ENCODE results near the gene ADAP1.

The ADAP1 gene

DNA sequence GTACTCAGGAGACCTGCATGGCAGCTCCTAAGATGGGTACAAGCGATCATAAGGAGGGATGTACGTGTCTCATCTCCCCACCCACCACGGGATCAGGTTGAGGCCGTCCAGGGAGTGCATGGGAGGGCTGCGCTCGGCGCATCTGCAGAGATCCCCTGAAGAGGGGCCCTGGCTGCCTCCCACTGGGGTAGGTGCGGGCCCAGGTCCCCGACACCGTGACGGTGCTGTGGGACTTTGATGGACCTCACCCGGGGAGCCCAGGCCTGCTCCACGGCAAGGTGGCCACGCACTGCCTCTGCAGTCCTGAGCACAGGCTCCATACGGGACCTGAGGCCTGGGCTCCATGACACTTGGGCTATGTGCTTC lies 65.5 kb downstream of the ADAP1 start:
- Histone ChIP-seq H3K36me3 (ENCODE audit: insufficient read depth, low read length) (peaks cover 69% of the 10 kb centered on the region; the same call in 1 of the 2 replicates), H3K79me2 (ENCODE audit: insufficient read depth, low read length) (peaks cover 29% of the 10 kb centered on the region)

DNA sequence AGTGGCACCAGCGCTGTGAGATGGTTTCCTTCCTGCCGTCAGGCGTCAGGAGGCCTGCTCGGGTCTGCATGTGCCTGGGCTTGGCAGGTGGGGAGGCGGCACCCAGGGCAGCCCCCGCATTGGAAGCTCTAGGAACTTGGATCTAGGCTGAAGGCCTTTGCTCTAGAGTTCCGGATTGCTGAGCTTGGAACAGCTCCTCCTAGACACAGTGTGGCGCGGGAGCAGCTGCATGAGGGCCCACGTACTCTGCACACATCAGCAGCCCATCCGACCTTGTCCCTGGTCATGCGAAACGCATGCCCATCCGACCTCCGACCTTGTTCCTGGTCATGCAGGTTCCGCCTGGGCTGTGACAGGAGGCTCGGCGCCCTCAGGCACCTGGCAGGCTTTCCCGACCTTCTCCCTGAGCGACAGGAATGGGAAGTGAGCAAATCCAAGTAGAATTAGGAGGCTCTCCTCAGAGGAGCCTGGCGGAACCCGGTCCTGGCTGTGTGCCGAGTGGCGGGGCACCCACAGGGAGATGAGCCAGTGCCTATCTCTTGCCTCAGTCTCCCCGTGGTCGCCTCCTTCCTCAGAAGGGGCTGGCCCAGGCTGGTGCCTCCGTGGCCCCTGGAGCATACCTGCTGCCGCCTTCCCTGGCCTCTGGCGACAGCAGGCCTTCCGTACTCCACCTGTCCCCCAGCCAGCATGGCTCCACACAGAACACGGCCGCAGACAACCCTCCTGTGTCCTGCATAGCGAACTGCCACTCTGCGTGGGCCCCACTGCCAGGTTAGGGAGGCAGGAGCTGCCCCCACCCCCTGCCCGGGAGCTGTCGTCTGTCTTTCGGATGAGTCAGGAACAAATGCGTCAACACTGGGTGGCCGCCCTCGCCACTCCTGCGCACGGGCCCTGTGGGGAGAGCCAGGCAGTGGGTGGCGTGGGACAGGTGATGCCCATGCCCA lies 66.1 kb downstream of the ADAP1 start:
- H3K9me3 ChIP-seq (ENCODE audit: insufficient read depth, low read depth, low read length), result no peaks in the 10 kb centered on the region
- peaks cover 36% of the 10 kb centered on the region for H3K79me2 ChIP-seq (ENCODE audit: insufficient read depth, low read length)
- no peak overlapping the region for H3K9ac ChIP-seq (ENCODE audit: low read depth, low read length, poor library complexity, severe bottlenecking)
- no peaks in the 10 kb centered on the region for H3F3A ChIP-seq (ENCODE audit: low read depth)
- H4K20me1 ChIP-seq (ENCODE audit: insufficient read depth, low read length, poor library complexity, severe bottlenecking), result peaks cover 8% of the 10 kb centered on the region
- no peak overlapping the region for H2AFZ ChIP-seq (ENCODE audit: low read length)
- no peaks in the 10 kb centered on the region for H3K4me1 ChIP-seq (ENCODE audit: insufficient read depth, low read length, poor library complexity, severe bottlenecking)
- TF ChIP-seq EZH2phosphoT487 (IDR thresholded peaks at IDR 0.05; ENCODE audit: borderline replicate concordance), result no peak
- H3K4me3 ChIP-seq (ENCODE audit: low read length, poor library complexity, severe bottlenecking), result no peak overlapping the region
- no peaks in the 10 kb centered on the region for H3K9me2 ChIP-seq (replicated peaks; ENCODE audit: low read depth, low read length)
- peaks cover 62% of the 10 kb centered on the region; the same call in 1 of the 2 replicates for H3K36me3 ChIP-seq (ENCODE audit: insufficient read depth, low read length)
- no peaks in the 10 kb centered on the region for H3K27me3 ChIP-seq (ENCODE audit: insufficient read depth, low read length, poor library complexity, severe bottlenecking)
- H3K4me2 ChIP-seq (ENCODE audit: low read depth, low read length, poor library complexity, severe bottlenecking), result no peak overlapping the region

More for the DNA sequence above, 65.5 kb downstream of the ADAP1 start:
- H3F3A ChIP-seq (ENCODE audit: low read depth), result no peaks in the 10 kb centered on the region
- no peak overlapping the region for H3K4me3 ChIP-seq (ENCODE audit: low read length, poor library complexity, severe bottlenecking)
- H3K9ac ChIP-seq (ENCODE audit: low read depth, low read length, poor library complexity, severe bottlenecking), result no peak overlapping the region
- TF ChIP-seq EZH2phosphoT487 (IDR thresholded peaks at IDR 0.05; ENCODE audit: borderline replicate concordance), result no peak
- peaks cover 4% of the 10 kb centered on the region for H4K20me1 ChIP-seq (ENCODE audit: insufficient read depth, low read length, poor library complexity, severe bottlenecking)
- no peaks in the 10 kb centered on the region for H3K27me3 ChIP-seq (ENCODE audit: insufficient read depth, low read length, poor library complexity, severe bottlenecking)
- no peak overlapping the region for H2AFZ ChIP-seq (ENCODE audit: low read length)
- H3K4me2 ChIP-seq (ENCODE audit: low read depth, low read length, poor library complexity, severe bottlenecking), result no peak overlapping the region
- no peaks in the 10 kb centered on the region for H3K4me1 ChIP-seq (ENCODE audit: insufficient read depth, low read length, poor library complexity, severe bottlenecking)
- no peaks in the 10 kb centered on the region for H3K9me3 ChIP-seq (ENCODE audit: insufficient read depth, low read depth, low read length)
- no peaks in the 10 kb centered on the region for H3K9me2 ChIP-seq (replicated peaks; ENCODE audit: low read depth, low read length)

DNA sequence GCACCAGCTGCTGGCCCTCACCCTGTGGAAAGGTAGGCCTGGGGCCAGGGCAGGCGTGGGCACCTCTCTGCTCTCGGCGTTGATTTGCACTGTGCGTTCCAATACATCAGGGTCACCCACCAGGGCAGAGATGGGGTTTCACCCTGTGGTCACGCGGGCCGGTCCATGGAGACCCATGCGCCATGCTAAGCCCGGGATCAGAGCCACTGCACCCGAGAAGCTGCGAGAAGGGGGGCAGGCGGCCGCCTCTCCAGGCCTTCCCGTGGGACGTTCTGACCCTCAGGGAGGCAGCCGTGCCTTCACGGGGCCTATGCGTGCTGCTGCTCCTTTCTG lies 67.0 kb downstream of the ADAP1 start:
- H3K9me3 ChIP-seq (ENCODE audit: insufficient read depth, low read depth, low read length), result no peaks in the 10 kb centered on the region
- H3F3A ChIP-seq (ENCODE audit: low read depth), result no peaks in the 10 kb centered on the region
- no peaks in the 10 kb centered on the region for H3K9me2 ChIP-seq (replicated peaks; ENCODE audit: low read depth, low read length)
- no peak overlapping the region for H3K4me3 ChIP-seq (ENCODE audit: low read length, poor library complexity, severe bottlenecking)
- H2AFZ ChIP-seq (ENCODE audit: low read length), result no peak overlapping the region
- TF ChIP-seq EZH2phosphoT487 (IDR thresholded peaks at IDR 0.05; ENCODE audit: borderline replicate concordance), result no peak
- TF ChIP-seq CTCF (conservative IDR thresholded peaks at IDR 0.05; ENCODE audit: low read length), result no peak
- no peaks in the 10 kb centered on the region for H3K4me1 ChIP-seq (ENCODE audit: insufficient read depth, low read length, poor library complexity, severe bottlenecking)
- H4K20me1 ChIP-seq (ENCODE audit: insufficient read depth, low read length, poor library complexity, severe bottlenecking), result peaks cover 13% of the 10 kb centered on the region
- peaks cover 54% of the 10 kb centered on the region; the same call in 1 of the 2 replicates for H3K36me3 ChIP-seq (ENCODE audit: insufficient read depth, low read length)
- no peaks in the 10 kb centered on the region for H3K27me3 ChIP-seq (ENCODE audit: insufficient read depth, low read length, poor library complexity, severe bottlenecking)
- peaks cover 44% of the 10 kb centered on the region for H3K79me2 ChIP-seq (ENCODE audit: insufficient read depth, low read length)
- no peak overlapping the region for H3K9ac ChIP-seq (ENCODE audit: low read depth, low read length, poor library complexity, severe bottlenecking)
- H3K4me2 ChIP-seq (ENCODE audit: low read depth, low read length, poor library complexity, severe bottlenecking), result no peak overlapping the region

DNA sequence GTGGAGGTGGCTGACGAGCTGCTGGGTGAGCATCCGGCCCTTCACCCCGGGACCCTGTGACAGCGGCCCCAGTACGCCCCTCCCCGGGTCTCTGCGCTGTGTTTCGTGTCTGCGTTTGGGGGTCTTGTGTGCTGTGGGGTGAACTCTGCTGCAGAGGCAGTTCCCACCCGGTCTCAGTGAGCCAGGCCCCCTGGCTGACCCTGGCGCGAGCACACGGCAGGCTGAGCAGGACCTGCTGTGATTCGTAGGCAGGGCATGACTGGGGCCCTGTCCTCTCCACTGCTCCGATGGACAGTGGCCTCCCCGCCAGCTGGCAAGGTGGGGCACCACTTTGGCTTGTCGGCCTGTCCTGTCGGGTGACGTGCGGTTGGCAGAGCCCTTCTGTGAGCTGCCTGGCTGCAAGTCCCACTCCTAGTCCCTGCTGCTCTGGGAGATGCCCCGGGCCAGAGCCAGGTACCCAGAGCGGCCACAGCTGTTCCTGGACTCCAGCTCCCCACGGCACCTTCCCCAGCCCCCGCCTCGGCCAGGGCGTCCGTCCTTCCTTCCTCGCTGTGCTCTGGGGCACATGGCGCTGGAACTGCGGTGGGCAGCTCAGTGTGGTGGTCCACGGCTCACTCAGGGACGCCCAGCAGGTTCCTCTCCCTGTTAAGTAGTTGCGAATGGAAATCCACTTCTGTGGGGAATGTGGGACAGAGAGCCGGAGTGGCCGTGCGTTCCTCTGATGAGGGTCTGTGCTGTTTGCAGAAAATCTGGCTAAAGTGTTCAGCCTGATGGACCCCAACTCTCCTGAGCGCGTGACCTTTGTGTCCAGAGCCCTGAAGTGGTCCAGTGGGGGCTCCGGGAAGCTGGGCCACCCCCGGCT lies 67.6 kb downstream of the ADAP1 start:
- Histone ChIP-seq H3K4me2 (ENCODE audit: low read depth, low read length, poor library complexity, severe bottlenecking) (no peak overlapping the region), H3K9me2 (replicated peaks; ENCODE audit: low read depth, low read length) (no peaks in the 10 kb centered on the region), H3K4me3 (ENCODE audit: low read length, poor library complexity, severe bottlenecking) (no peak overlapping the region), H2AFZ (ENCODE audit: low read length) (no peak overlapping the region), H3K9ac (ENCODE audit: low read depth, low read length, poor library complexity, severe bottlenecking) (no peak overlapping the region), H4K20me1 (ENCODE audit: insufficient read depth, low read length, poor library complexity, severe bottlenecking) (peaks cover 18% of the 10 kb centered on the region), H3K9me3 (ENCODE audit: insufficient read depth, low read depth, low read length) (no peaks in the 10 kb centered on the region), H3K27me3 (ENCODE audit: insufficient read depth, low read length, poor library complexity, severe bottlenecking) (no peaks in the 10 kb centered on the region), H3K4me1 (ENCODE audit: insufficient read depth, low read length, poor library complexity, severe bottlenecking) (no peaks in the 10 kb centered on the region), H3K36me3 (ENCODE audit: insufficient read depth, low read length) (peaks cover 48% of the 10 kb centered on the region; the same call in 1 of the 2 replicates), H3K79me2 (ENCODE audit: insufficient read depth, low read length) (peaks cover 50% of the 10 kb centered on the region), H3F3A (ENCODE audit: low read depth) (no peaks in the 10 kb centered on the region)
- TF ChIP-seq EZH2phosphoT487 (IDR thresholded peaks at IDR 0.05; ENCODE audit: borderline replicate concordance) (no peak), CTCF (conservative IDR thresholded peaks at IDR 0.05; ENCODE audit: low read length) (no peak)

Measured in Loucy (cell line).